H1 (cell line): ENCODE data around the gene PTGES2. TPM values are rescaled to one million over a fixed set of nuclear protein-coding genes. Genes with fewer than 3 reads are reported as not detected.

Source experiments
- CTCF ChIA-PET: fragments of 300-600 bp; sonication (Branson Sonifier 250); formaldehyde crosslinking; loops from one replicate; lab custom pipeline; 2021; ENCODE audit not compliant: partially characterized antibody; lab: Charles Lee
- POLR2A ChIA-PET: fragments of 300-600 bp; sonication (Branson Sonifier 250); formaldehyde crosslinking; loops from one replicate; lab custom pipeline; 2021; ENCODE audit warnings: inconsistent platforms; ENCODE audit not compliant: partially characterized antibody; lab: Charles Lee
- DNase-seq, 2 experiments: peaks; one replicate each; pipeline versions ENCODE4 v3.0.0 to v3.0.0-alpha.2; 2010 to 2022; ENCODE audit warnings: low spot score in 2 of 2, low read depth in 1 of 2, mixed read lengths in 1 of 2
- FAIRE-seq: peaks from 2 replicates; lab custom pipeline; 2011; peaks lifted over from hg19 to GRCh38; lab: Jason Lieb, UNC
- H2AFZ ChIP-seq: 2 replicates; pipeline ENCODE4 v1.8.1; 2012; ENCODE audit warnings: low read length, inconsistent platforms
- H2AK5ac ChIP-seq: 2 replicates; pipeline ENCODE4 v1.6.1; 2013; ENCODE audit warnings: low read depth, low read length
- H2BK120ac ChIP-seq: replicated peaks from 2 replicates; pipeline ENCODE3; 2013; ENCODE audit warnings: low read depth, low read length, inconsistent platforms
- H2BK12ac ChIP-seq: 2 replicates; pipeline ENCODE4 v1.6.1; 2013; ENCODE audit warnings: low read depth, low read length
- H2BK15ac ChIP-seq: 2 replicates; pipeline ENCODE4 v1.6.1; 2013; ENCODE audit warnings: low read length
- H2BK20ac ChIP-seq: 2 replicates; pipeline ENCODE4 v1.6.1; 2013; ENCODE audit warnings: low read length
- H2BK5ac ChIP-seq: 2 replicates; pipeline ENCODE4 v1.6.1; 2013; ENCODE audit warnings: low read depth, low read length
- H3K14ac ChIP-seq: 2 replicates; pipeline ENCODE4 v1.6.1; 2013; ENCODE audit warnings: inconsistent platforms; ENCODE audit not compliant: insufficient read length
- H3K18ac ChIP-seq: 2 replicates; pipeline ENCODE4 v1.6.1; 2013; ENCODE audit warnings: low read length; ENCODE audit errors: extremely low read depth
- H3K23ac ChIP-seq: 2 replicates; pipeline ENCODE4 v1.6.1; 2013; ENCODE audit warnings: inconsistent platforms; ENCODE audit not compliant: insufficient read length
- H3K23me2 ChIP-seq: 2 replicates; pipeline ENCODE4 v1.6.1; 2013; ENCODE audit warnings: low read depth, low read length
- H3K27ac ChIP-seq: 2 replicates; pipeline ENCODE4 v1.6.1; 2011; ENCODE audit warnings: low read depth, low read length, inconsistent platforms
- H3K27me3 ChIP-seq, 4 experiments: replicated peaks in 1 of 4; 1 replicate in 1 of 4; 2 replicates in 3 of 4; pipeline versions ENCODE4 v1.6.1 to v1.8.1; 2011 to 2013; ENCODE audit warnings: low read length in 3 of 4, mild to moderate bottlenecking in 3 of 4, inconsistent platforms in 2 of 4, mixed read lengths in 2 of 4, moderate library complexity in 1 of 4; ENCODE audit not compliant: control insufficient read depth in 3 of 4, insufficient read depth in 3 of 4; ENCODE audit errors: extremely low read depth in 1 of 4
- H3K36me3 ChIP-seq, 4 experiments: 2 replicates each; pipeline versions ENCODE4 v1.6.1 to v1.8.1; 2011 to 2013; ENCODE audit warnings: mild to moderate bottlenecking in 4 of 4, low read length in 3 of 4, moderate library complexity in 2 of 4, control low read depth in 1 of 4, inconsistent platforms in 1 of 4; ENCODE audit not compliant: insufficient read depth in 4 of 4, control insufficient read depth in 2 of 4
- H3K4ac ChIP-seq: replicated peaks from 2 replicates; pipeline ENCODE3; 2013; ENCODE audit warnings: low read length, low read depth, mixed read lengths, inconsistent platforms; ENCODE audit not compliant: insufficient read length
- H3K4me1 ChIP-seq, 4 experiments: replicated peaks in 1 of 4; 1 replicate in 1 of 4; 2 replicates in 3 of 4; pipeline versions ENCODE4 v1.6.1 to v1.8.1; 2011 to 2013; ENCODE audit warnings: low read length in 3 of 4, inconsistent platforms in 2 of 4, mixed read lengths in 1 of 4; ENCODE audit not compliant: insufficient read depth in 4 of 4, control insufficient read depth in 3 of 4
- H3K4me2 ChIP-seq, 2 experiments: 2 replicates each; pipeline versions ENCODE4 v1.6.1 to v1.8.1; 2011 to 2013; ENCODE audit warnings: low read depth in 2 of 2, low read length in 2 of 2, control low read depth in 1 of 2, inconsistent platforms in 1 of 2, mild to moderate bottlenecking in 1 of 2; ENCODE audit not compliant: insufficient read depth in 1 of 2
- H3K4me3 ChIP-seq, 4 experiments: fragments of 200-600, 300-600 bp in 1 of 4; sonication (generic), shearing (Covaris generic), sonication (Bioruptor Twin) in 1 of 4; 2 replicates each; pipeline versions ENCODE4 v1.5.1 to v1.8.1; 2011 to 2016; ENCODE audit warnings: low read length in 4 of 4, low read depth in 3 of 4, control low read depth in 2 of 4, inconsistent platforms in 2 of 4, mild to moderate bottlenecking in 2 of 4, mixed read lengths in 1 of 4, moderate library complexity in 1 of 4; ENCODE audit not compliant: insufficient read depth in 2 of 4; ENCODE audit errors: extremely low read depth in 1 of 4
- H3K56ac ChIP-seq: replicated peaks from 2 replicates; pipeline ENCODE3; 2013; ENCODE audit warnings: low read depth, mild to moderate bottlenecking, mixed read lengths, low read length, inconsistent platforms; ENCODE audit not compliant: insufficient read length
- H3K79me1 ChIP-seq: 2 replicates; pipeline ENCODE4 v1.6.1; 2013; ENCODE audit warnings: low read depth, low read length, control low read depth
- H3K79me2 ChIP-seq, 2 experiments: 2 replicates each; pipeline versions ENCODE4 v1.6.1 to v1.8.1; 2012 to 2013; ENCODE audit warnings: low read length in 2 of 2, mild to moderate bottlenecking in 2 of 2, inconsistent platforms in 1 of 2; ENCODE audit not compliant: insufficient read depth in 2 of 2, control insufficient read depth in 1 of 2
- H3K9ac ChIP-seq, 4 experiments: replicated peaks in 1 of 4; 1 replicate in 1 of 4; 2 replicates in 3 of 4; pipeline versions ENCODE4 v1.6.1 to v1.8.1; 2011 to 2013; ENCODE audit warnings: low read depth in 3 of 4, low read length in 3 of 4, control low read depth in 2 of 4, mild to moderate bottlenecking in 2 of 4, moderate library complexity in 2 of 4, inconsistent platforms in 1 of 4; ENCODE audit errors: extremely low read depth in 1 of 4
- H3K9me3 ChIP-seq, 2 experiments: 2 replicates each; pipeline versions ENCODE4 v1.6.1 to v1.8.1; 2012 to 2013; ENCODE audit warnings: mild to moderate bottlenecking in 2 of 2, moderate library complexity in 2 of 2, control low read depth in 1 of 2, inconsistent platforms in 1 of 2, low read depth in 1 of 2, low read length in 1 of 2, mixed read lengths in 1 of 2; ENCODE audit not compliant: insufficient read depth in 2 of 2
- H4K20me1 ChIP-seq, 2 experiments: replicated peaks in 1 of 2; 2 replicates each; pipeline versions ENCODE3 to v1.8.1; 2011 to 2013; ENCODE audit warnings: inconsistent platforms in 2 of 2, low read length in 2 of 2, mild to moderate bottlenecking in 1 of 2; ENCODE audit not compliant: insufficient read depth in 2 of 2, control insufficient read depth in 1 of 2
- H4K5ac ChIP-seq: 2 replicates; pipeline ENCODE4 v1.6.1; 2013; ENCODE audit warnings: low read length, low read depth, mixed read lengths, inconsistent platforms; ENCODE audit not compliant: insufficient read length
- H4K8ac ChIP-seq: 2 replicates; pipeline ENCODE4 v1.8.0; 2013; ENCODE audit warnings: mild to moderate bottlenecking, moderate library complexity, low read length, inconsistent platforms; ENCODE audit not compliant: insufficient read depth; ENCODE audit errors: extremely low read depth
- H4K91ac ChIP-seq: replicated peaks from 2 replicates; pipeline ENCODE3; 2013; ENCODE audit warnings: low read length, mixed read lengths, inconsistent platforms; ENCODE audit not compliant: insufficient read length
- ASH2L ChIP-seq: fragments of 200-600, 300-600 bp; sonication (generic); IDR thresholded peaks from one replicate; pipeline ENCODE4 v1.7.1; 2017; ENCODE audit warnings: low read length
- ATF2 ChIP-seq: IDR thresholded peaks from 2 replicates; pipeline ENCODE4 v1.6.1; 2012; ENCODE audit warnings: low read length, inconsistent platforms
- CBX8 ChIP-seq: fragments of 300-800, 300-1000 bp; sonication (generic); IDR thresholded peaks from 2 replicates; pipeline ENCODE4 v1.7.1; 2016; ENCODE audit warnings: low read depth, low read length, borderline replicate concordance
- CHD1 ChIP-seq: IDR thresholded peaks from 2 replicates; pipeline ENCODE4 v1.6.1; 2012; ENCODE audit warnings: low read depth, low read length, improper control_type of control experiment
- HDAC2 ChIP-seq, 2 experiments: fragments of 300-600 bp in 1 of 2; sonication (generic) in 1 of 2; IDR thresholded peaks; 2 replicates each; pipeline ENCODE4 v1.6.1; 2011 to 2012; ENCODE audit warnings: low read depth in 2 of 2, low read length in 2 of 2, mild to moderate bottlenecking in 2 of 2, moderate library complexity in 2 of 2, borderline replicate concordance in 1 of 2, inconsistent platforms in 1 of 2
- MAFK ChIP-seq: IDR thresholded peaks from 2 replicates; pipeline ENCODE4 v1.6.1; 2012; ENCODE audit warnings: low read depth, mild to moderate bottlenecking, improper control_type of control experiment, low read length
- RFX5 ChIP-seq: IDR thresholded peaks from 2 replicates; pipeline ENCODE4 v1.6.1; 2011; ENCODE audit warnings: low read depth, low read length, improper control_type of control experiment, borderline replicate concordance
- TEAD4 ChIP-seq: IDR thresholded peaks from 2 replicates; pipeline ENCODE4 v1.6.1; 2012; ENCODE audit warnings: low read depth, low read length, inconsistent platforms, mixed read lengths
- WGBS, 2 experiments: shearing (Covaris generic) in 1 of 2; methylation state at CpG; one replicate each; pipeline versions ENCODE4 v1.1.6 to v1.1.7; 2013 to 2015; ENCODE audit warnings: low lambda C conversion rate in 2 of 2, mixed read lengths in 2 of 2, inconsistent platforms in 1 of 2, low coverage in 1 of 2, missing lambda C conversion rate in 1 of 2; ENCODE audit not compliant: insufficient replicate concordance in 2 of 2, insufficient coverage in 1 of 2, insufficient read length in 1 of 2; ENCODE audit errors: extremely low coverage in 1 of 2, missing lambda C conversion rate in 1 of 2; 5-methylcytosine and 5-hydroxymethylcytosine counted together
- polyA plus RNA-seq, 7 experiments: library from polyadenylated mRNA; depleted of rRNA in 3 of 7; stranded (reverse) in 5 of 7; unstranded in 2 of 7; fragments of >200 nt in 5 of 7; fragments of 200-250 nt in 2 of 7; gene quantifications; 1 replicate in 5 of 7; 2 replicates in 1 of 7; 4 replicates in 1 of 7; pipeline versions ENCODE4 v1.2.1 to v1.2.3, GENCODE V29; 2011 to 2013; ENCODE audit warnings: missing spikeins in 2 of 7, mixed read lengths in 2 of 7
- total RNA-seq: library from RNA; stranded (reverse); fragmentation: NEBNext Ultra II Directional; extraction: Animal tissue kit (Norgen Biotek cat#: 25700); gene quantifications from 2 replicates; pipeline ENCODE4 v1.2.1, GENCODE V29; 2021

The PTGES2 gene
- total and polyA plus RNA-seq, 2 of the 8 experiments (the other 6 are each of a cell fraction or from before 2014, with no cell fraction given): 80.7 to 81.2 TPM

- H2AK5ac ChIP-seq: no peak overlapping the region
- no peak overlapping the region for H2AFZ ChIP-seq
- H4K91ac ChIP-seq: no peak overlapping the region
- peaks cover 4% of the 10 kb centered on the region; the same call in 1 of the 2 replicates for H3K79me1 ChIP-seq
- H3K56ac ChIP-seq: no peak overlapping the region
- H3K4me1 ChIP-seq: peaks cover 0 to 8% (median 4%) of the 10 kb centered on the region in 4 experiments; a peak in 3 of 7 replicates
- H3K4me3 ChIP-seq: no peak overlapping the region
- no peak overlapping the region for H2BK120ac ChIP-seq
- no peak overlapping the region for H2BK5ac ChIP-seq
- no peaks in the 10 kb centered on the region for H3K27me3 ChIP-seq
- no peak overlapping the region for H3K4me2 ChIP-seq
- H3K36me3 ChIP-seq: peaks cover 2 to 26% (median 8%) of the 10 kb centered on the region in 4 experiments; a peak in 4 of 8 replicates
- no peak overlapping the region for H3K9ac ChIP-seq
- no peaks in the 10 kb centered on the region for H3K9me3 ChIP-seq
- POLR2A ChIA-PET: no interaction called here
- H3K23me2 ChIP-seq: no peaks in the 10 kb centered on the region
- no peak overlapping the region for H2BK12ac ChIP-seq
- H3K14ac ChIP-seq: no peak overlapping the region
- peaks cover 0 to 18% of the 10 kb centered on the region in 2 experiments; a peak in 1 of 4 replicates for H3K79me2 ChIP-seq
- peaks cover 3 to 24% of the 10 kb centered on the region in 2 experiments for H4K20me1 ChIP-seq
- 93% methylated on average over 19 of the region's 27 CpGs; no CpG with 5 or more reads in 1 of the 2 experiments for WGBS, 2 experiments
- no peak overlapping the region for H2BK20ac ChIP-seq
- no peak for DNase-seq
- no peak overlapping the region for H3K23ac ChIP-seq
- H3K27ac ChIP-seq: no peak overlapping the region
- H2BK15ac ChIP-seq: no peak overlapping the region
- no peak overlapping the region for H4K5ac ChIP-seq
- no peak overlapping the region; the same call in 1 of the 2 replicates for H4K8ac ChIP-seq
- CTCF ChIA-PET: interaction anchor here (0.6 to 1.3 kb wide), 3 partner anchors 37 to 193 kb away, joined by 3 read pairs; no protein-coding TSS in a partner anchor
- no peak overlapping the region for H3K4ac ChIP-seq
- H3K18ac ChIP-seq: no peak overlapping the region
- TF ChIP-seq TEAD4: no peak
- TF ChIP-seq RFX5: no peak
- TF ChIP-seq ASH2L: no peak
- no peak for TF ChIP-seq CHD1
- no peak for TF ChIP-seq CBX8
- TF ChIP-seq ATF2: no peak
- no peak for TF ChIP-seq HDAC2 (IDR thresholded peaks at IDR 0.05; ENCODE audit: borderline replicate concordance in 1 of 2, low read depth in 2 of 2, low read length in 2 of 2)
- TF ChIP-seq MAFK: no peak
- no peak for FAIRE-seq
Measured at GRCh38 chr9:128121924-128122808, 5.4 kb downstream of the PTGES2 start.
